Brain pericyte (primary cell): ENCODE measurements around the gene EFCAB13.

Experiments
- DNase-seq: peaks from one replicate; pipeline ENCODE4 v3.0.0-alpha.2; 2012; ENCODE audit warnings: low read depth, low spot score

EFCAB13 gene

GRCh38 chr17:47291242-47291873 lies 32.4 kb upstream of the EFCAB13 start:
- no peak for DNase-seq

- DNase-seq, result no peak
These were observed 31.5 kb upstream of the EFCAB13 start for GRCh38 chr17:47292206-47292605.

GRCh38 chr17:47295037-47295873 lies 28.5 kb upstream of the EFCAB13 start:
- no peak for DNase-seq

- no peak for DNase-seq
These were observed 27.9 kb upstream of the EFCAB13 start for GRCh38 chr17:47295874-47296255.

GRCh38 chr17:47297661-47298400 lies 25.9 kb upstream of the EFCAB13 start:
- no peak for DNase-seq

GRCh38 chr17:47298712-47299111 lies 25.0 kb upstream of the EFCAB13 start:
- DNase-seq, result no peak

GRCh38 chr17:47299239-47299910 lies 24.4 kb upstream of the EFCAB13 start:
- no peak for DNase-seq

GRCh38 chr17:47300718-47301117 lies 23.0 kb upstream of the EFCAB13 start:
- DNase-seq, result no peak

- no peak for DNase-seq
These were observed 22.6 kb upstream of the EFCAB13 start for GRCh38 chr17:47301161-47301560.

GRCh38 chr17:47301831-47302230 lies 21.9 kb upstream of the EFCAB13 start:
- DNase-seq, result no peak

GRCh38 chr17:47304186-47304585 lies 19.6 kb upstream of the EFCAB13 start:
- DNase-seq, result no peak

GRCh38 chr17:47305302-47305923 lies 18.3 kb upstream of the EFCAB13 start:
- no peak for DNase-seq

- no peak for DNase-seq
These were observed 13.5 kb upstream of the EFCAB13 start for GRCh38 chr17:47310186-47310733.

GRCh38 chr17:47311420-47311819 lies 12.3 kb upstream of the EFCAB13 start:
- DNase-seq, result no peak

GRCh38 chr17:47315451-47316266 lies 8.1 kb upstream of the EFCAB13 start:
- peak; percentile 74 for DNase-seq

GRCh38 chr17:47316311-47316710 lies 7.4 kb upstream of the EFCAB13 start:
- DNase-seq, result no peak

- no peak for DNase-seq
These were observed 6.6 kb upstream of the EFCAB13 start for GRCh38 chr17:47317119-47317518.

GRCh38 chr17:47318197-47318918 lies 5.4 kb upstream of the EFCAB13 start:
- DNase-seq, result no peak

GRCh38 chr17:47320879-47321502 lies 2.8 kb upstream of the EFCAB13 start:
- no peak for DNase-seq
